ENCODE measurements around the gene FCHSD2.

DNA sequence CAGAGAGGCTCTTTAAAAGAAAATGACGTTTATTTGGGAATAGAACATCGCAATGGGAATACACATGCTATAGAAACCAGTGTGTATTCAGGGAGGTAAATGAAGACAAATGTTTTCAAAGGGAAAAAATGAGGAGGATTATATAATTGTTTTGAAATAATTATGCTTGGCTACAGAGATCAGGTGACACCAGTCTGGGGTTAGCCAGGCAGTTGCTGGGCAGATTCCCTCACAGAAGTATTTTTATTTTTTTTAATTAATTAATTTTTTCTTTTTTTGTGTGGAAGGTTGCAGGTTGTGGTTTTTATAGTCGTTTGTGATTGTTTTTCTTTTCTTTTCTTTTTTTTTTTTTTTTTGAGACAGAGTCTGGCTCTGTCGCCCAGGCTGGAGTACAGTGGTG is 342.7 kb downstream of the FCHSD2 start:
- TF ChIP-seq, protein P1, sequence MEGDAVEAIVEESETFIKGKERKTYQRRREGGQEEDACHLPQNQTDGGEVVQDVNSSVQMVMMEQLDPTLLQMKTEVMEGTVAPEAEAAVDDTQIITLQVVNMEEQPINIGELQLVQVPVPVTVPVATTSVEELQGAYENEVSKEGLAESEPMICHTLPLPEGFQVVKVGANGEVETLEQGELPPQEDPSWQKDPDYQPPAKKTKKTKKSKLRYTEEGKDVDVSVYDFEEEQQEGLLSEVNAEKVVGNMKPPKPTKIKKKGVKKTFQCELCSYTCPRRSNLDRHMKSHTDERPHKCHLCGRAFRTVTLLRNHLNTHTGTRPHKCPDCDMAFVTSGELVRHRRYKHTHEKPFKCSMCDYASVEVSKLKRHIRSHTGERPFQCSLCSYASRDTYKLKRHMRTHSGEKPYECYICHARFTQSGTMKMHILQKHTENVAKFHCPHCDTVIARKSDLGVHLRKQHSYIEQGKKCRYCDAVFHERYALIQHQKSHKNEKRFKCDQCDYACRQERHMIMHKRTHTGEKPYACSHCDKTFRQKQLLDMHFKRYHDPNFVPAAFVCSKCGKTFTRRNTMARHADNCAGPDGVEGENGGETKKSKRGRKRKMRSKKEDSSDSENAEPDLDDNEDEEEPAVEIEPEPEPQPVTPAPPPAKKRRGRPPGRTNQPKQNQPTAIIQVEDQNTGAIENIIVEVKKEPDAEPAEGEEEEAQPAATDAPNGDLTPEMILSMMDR (IDR thresholded peaks at IDR 0.05; ENCODE audit: low read depth, low read length): no peak
- no peak for TF ChIP-seq POLR2A (IDR thresholded peaks at IDR 0.05; ENCODE audit: extremely low read depth, insufficient read length)

Measured in NB4 (cell line).